Cardiac septum (tissue), 1 donor: ENCODE data around the gene ANKMY1. TPM values are rescaled to one million over a fixed set of nuclear protein-coding genes. Genes with fewer than 3 reads are reported as not detected.
A peak's percentile ranks its signal among the peaks of the same experiment; 100 is the strongest.
"Not testable (repeated sequence)": the region's sequence is repeated elsewhere in the genome, so short reads cannot be mapped to it uniquely, and the experiment has no call there.

Source experiments
- DNase-seq: peaks from one replicate; pipeline ENCODE4 v3.0.0-alpha.2; 2020; ENCODE audit warnings: low spot score
- intact Hi-C: fragments of 100-400 bp; cut with DNase I; formaldehyde crosslinking; loops from one replicate; pipeline ENCODE4 v1.14.0; 2022
- total RNA-seq: library from RNA; stranded (reverse); fragmentation: NEBNext Ultra II Directional; extraction: Animal tissue kit (Norgen Biotek cat#: 25700); gene quantifications from one replicate; pipeline ENCODE4 v1.2.1, GENCODE V29; 2021
- donor health status: DM: no; HTN: no; CAD: no.

The ANKMY1 gene
- total RNA-seq, 1 donor from 2014 or later, result 8.2 TPM

DNA sequence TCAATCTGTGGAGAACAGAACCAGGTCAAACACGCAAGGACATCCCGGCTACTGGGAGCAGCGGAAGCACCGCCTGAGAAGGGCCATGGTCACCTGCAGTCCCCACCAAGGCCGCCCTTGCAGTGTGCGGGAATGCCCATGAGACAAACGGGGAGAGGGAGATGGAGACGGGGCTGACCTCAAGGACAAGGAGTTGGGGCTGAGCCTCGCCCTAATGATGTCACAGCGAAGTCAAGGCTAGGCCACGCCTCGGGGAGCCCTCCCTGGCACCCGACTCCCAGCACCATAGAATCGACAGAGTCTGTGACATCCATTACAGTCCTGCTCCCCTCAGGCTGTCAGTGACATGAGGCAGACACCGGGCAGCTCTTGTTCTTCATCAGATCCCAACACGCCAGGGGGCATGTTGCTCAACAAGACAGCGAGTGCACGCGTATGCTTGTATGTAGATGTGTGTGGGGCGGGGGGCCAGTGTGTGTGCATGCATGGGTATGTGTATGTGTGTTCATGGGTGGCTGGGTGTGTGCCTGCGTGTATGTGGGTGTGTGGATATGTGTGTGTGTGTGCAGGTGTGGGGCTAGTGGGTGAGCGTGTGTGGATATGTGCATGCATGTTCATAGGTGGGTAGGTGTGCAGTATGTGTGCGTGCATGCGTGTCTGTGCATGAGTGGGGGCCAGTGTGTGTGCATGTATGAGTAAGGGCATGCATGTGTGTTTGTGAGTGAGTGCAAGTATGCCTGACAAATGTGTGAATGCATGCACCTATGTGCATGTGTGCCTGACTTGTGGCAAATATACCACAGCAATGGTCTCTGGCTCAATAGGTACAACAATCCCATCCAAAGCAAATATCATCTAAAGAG, 57.0 kb downstream of the ANKMY1 start:
- intact Hi-C loops, result no loop called here
- DNase-seq, result no peak

GRCh38 chr2:240499309-240500301, 58.2 kb downstream of the ANKMY1 start:
- intact Hi-C loops, result no loop called here
- no peak for DNase-seq

GRCh38 chr2:240498958-240499260, 58.9 kb downstream of the ANKMY1 start:
- no peak for DNase-seq
- intact Hi-C loops, result no loop called here

DNA sequence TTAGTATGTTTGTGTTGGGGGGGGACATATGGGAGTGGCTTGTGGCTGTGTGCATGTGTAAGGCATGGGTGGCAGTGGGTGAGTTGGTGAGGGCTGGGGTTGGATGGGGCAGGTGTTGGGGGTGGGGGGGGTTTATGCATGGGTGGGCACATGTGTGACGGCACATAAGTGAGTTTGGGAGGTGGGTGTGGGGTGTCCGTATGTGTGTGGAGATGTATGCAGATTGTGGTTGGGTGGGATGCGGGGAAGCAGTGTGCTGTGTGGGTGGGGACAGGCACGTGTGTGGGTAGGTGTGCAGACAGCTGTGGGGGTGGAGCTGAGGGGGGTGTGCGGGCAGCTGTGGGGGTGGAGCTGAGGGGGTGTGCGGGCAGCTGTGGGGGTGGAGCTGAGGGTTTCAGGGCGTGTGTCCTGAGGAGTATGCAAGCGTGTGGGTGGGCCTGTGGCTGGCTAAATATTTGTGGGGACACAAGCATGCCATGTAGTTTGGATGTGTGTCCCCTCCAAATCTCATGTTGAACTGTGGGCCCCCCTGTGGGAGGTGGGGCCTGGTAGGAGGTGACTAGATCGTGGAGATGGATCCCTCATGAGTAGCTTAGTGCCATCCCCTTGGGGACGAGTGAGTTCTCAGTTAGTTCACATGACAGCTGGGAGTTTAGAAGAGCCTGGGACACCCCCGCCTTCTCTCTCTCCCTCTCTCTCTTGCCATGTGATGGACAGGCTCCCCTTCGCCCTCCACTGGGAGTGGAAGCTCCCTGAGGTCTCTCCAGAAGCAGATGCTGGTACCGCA, 59.4 kb downstream of the ANKMY1 start:
- DNase-seq, result no peak
- intact Hi-C loops, result no loop called here

DNA sequence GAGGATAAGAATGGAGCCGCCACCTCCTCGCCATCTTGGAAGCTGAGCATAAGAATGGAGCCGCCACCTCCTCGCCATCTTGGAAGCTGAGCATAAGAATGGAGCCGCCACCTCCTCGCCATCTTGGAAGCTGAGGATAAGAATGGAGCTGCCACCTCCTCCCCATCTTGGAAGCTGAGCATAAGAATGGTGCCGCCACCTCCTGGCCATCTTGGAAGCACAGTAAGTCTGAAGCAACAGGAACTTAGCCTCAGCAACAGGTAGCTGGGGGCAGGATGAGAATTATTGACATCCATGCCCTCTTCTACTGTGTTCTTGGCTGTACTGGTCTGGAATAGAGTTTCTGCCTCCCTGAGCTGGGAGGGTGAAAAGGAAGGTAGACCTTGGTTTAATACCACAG, 60.7 kb downstream of the ANKMY1 start:
- DNase-seq, intact Hi-C loops: not testable (repeated sequence)

GRCh38 chr2:240494942-240495341, 62.8 kb downstream of the ANKMY1 start:
- intact Hi-C loops, result not testable (repeated sequence)

DNA sequence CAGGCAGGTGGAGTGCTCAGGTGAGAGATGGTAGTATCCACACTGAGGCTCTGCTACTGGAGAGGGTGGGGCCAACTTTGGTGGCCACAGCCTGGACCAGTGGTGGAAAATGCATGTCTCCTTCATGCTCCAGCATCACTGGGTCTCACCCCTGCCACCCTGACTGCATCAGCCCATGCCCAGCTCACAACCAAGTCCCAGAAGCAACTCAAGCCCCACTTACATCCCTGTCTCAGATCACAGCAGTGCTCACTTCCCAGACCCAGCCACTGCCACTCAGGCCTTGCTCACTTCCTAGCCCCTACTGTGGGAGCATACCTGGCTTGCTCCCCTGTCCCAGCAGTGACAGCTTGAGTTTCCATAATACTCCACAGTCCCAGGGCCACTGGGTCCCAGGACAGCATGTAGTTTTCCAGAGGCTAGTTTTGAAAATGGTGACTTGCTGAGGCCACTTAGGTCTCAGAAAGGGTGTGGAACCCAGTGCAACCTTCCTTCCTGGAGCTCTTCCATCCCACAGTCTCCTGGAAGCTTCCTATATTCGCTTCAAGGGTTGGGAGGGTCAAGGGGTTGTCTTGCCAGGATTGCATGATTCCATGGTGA, 63.5 kb downstream of the ANKMY1 start:
- intact Hi-C loops, result no loop called here
- no peak for DNase-seq

More at GRCh38 chr2:240494942-240495341, 62.8 kb downstream of the ANKMY1 start:
- not testable (repeated sequence) for DNase-seq

GRCh38 chr2:240491483-240491882, 66.3 kb downstream of the ANKMY1 start:
- DNase-seq, result no peak
- intact Hi-C loops, result no loop called here

DNA sequence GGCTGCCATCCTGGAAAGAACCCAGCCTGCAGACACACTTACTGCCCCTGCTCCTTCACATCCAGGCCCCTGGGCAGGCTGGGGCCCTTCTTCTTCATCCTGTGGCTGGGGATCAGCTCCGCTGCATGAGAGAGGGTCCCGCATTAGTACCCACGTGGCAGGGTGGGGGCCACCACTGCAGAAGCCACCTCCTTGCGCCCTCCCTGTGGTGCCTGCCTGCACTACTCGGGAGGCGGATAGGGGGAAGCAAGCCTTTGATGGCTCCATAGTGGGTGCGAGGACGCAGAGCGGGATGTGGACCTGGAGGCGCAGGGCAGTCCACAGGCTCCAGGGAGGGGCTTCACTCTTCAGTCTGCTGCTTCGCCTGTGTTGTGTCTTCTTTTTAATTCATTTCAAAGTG, 75.6 kb downstream of the ANKMY1 start:
- intact Hi-C loops, result no loop called here
- peak; percentile 63 for DNase-seq

DNA sequence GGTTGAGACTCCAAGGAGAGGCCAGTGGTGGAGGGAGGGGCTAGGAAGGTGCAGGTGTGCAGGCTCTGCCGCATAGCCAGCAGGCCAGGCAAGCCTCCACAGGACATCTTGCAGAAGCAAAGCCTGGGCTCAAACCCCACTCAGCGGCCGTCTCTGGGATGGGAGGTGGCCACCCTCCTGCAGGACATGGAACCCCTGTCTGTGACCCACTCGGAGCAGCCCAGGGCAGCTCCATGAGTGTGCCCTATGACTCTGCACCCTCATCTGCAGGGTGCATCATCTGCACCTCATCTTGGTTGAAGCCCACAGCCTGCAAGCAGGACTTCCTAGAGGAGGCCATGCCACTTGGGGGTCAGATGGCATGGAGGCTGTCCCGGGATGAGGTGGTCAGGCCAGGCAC, 76.1 kb downstream of the ANKMY1 start:
- intact Hi-C loops, result no loop called here
- DNase-seq, result peak; percentile 61

- intact Hi-C loops, result no loop called here
- DNase-seq, result peak; percentile 64
Observed at GRCh38 chr2:240480834-240481623, 76.8 kb downstream of the ANKMY1 start.

- peak; percentile 31 for DNase-seq
- intact Hi-C loops, result no loop called here
Observed at GRCh38 chr2:240479111-240479501, 78.7 kb downstream of the ANKMY1 start.

DNA sequence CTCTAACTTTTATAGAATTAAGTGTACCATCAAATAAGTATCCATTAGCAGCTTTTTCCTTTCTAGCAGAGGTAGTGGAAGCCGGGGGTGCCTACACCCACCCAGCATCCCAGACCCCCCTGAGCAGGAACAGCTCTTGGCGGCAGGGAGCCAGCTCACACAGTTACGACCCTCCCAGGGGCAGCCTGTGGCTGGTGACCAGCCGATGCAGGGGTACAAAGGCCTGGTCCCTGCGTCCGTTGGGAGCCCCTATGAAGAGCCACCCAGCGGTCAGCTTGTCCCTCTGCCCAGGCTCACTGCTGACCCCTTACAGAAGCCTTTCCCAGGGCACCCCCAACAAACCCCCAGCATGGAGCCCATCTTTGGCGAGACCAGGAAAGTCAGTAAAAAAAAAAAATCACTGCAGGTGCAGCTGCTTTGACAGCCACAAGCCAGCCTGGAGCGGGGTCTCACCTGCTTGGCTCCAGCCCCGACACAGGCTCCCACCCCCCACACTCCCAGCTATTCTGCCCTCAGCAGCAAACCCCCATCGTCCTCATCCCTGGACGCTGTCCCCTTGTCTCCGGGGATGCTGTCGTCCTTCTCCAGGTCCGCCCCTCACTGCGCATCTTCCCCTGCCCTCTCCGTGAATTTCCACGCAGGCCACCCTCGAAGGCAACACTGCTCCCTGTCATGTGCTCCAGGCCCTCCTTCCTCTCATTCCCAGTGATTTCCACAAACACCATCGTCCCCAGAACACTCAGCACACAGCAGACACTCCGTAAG, 79.3 kb downstream of the ANKMY1 start:
- DNase-seq, result peak; percentile 50
- intact Hi-C loops, result no loop called here

GRCh38 chr2:240477916-240478315, 79.9 kb downstream of the ANKMY1 start:
- intact Hi-C loops, result no loop called here
- peak; percentile 69 for DNase-seq

GRCh38 chr2:240473211-240473610, 84.6 kb downstream of the ANKMY1 start:
- intact Hi-C loops, result no loop called here
- no peak for DNase-seq

- no peak for DNase-seq
Observed at GRCh38 chr2:240472078-240472790, 85.6 kb downstream of the ANKMY1 start.

GRCh38 chr2:240469740-240470139, 88.0 kb downstream of the ANKMY1 start:
- DNase-seq, result peak; percentile 26
- intact Hi-C loops, result no loop called here

More at GRCh38 chr2:240472078-240472790, 85.6 kb downstream of the ANKMY1 start:
- intact Hi-C loops, result no loop called here
